ENCODE measurements around the gene MATCAP1. TPM values are rescaled to one million over a fixed set of nuclear protein-coding genes. Genes with fewer than 3 reads are reported as not detected.

Gene MATCAP1
- total and polyA plus RNA-seq, 2 of the 8 experiments (the other 6 are each of a cell fraction or from before 2014, with no cell fraction given): 22.9 to 27.5 TPM

- TF ChIP-seq YY1 (IDR thresholded peaks at IDR 0.05; ENCODE audit: low read depth, low read length) (no peak), MAFK (IDR thresholded peaks at IDR 0.05; ENCODE audit: low read depth, low read length) (no peak), SIRT6 (IDR thresholded peaks at IDR 0.05; ENCODE audit: low read length) (no peak)
These were observed 5.7 kb downstream of the MATCAP1 start (continued) for GRCh38 chr16:67177743-67178699.
